Stimulated activated CD4-positive, alpha-beta T cell treated with anti-CD3 and anti-CD28 coated beads, Interleukin-4, amount 100 ng/mL, for 48 hours (primary cell): Measurements from ENCODE around the gene CCDC177.

Experiments used
- DNase-seq, 2 donors: peaks; one replicate each; pipeline ENCODE4 v3.0.0-alpha.2; 2020; ENCODE audit warnings: low read depth in 2 of 2

CCDC177 gene

GRCh38 chr14:69574263-69574953 is at the start of gene CCDC177:
TSS of gene CCDC177 (minus strand) at chr14:69574871. CDS start at chr14:69573622, 1,249 bp downstream.
- peak; percentile 60 to 75 for DNase-seq

GRCh38 chr14:69624136-69624535 is 49.5 kb upstream of the CCDC177 start:
- DNase-seq, result no peak

GRCh38 chr14:69620981-69621380 is 46.3 kb upstream of the CCDC177 start:
- DNase-seq, result no peak

DNA sequence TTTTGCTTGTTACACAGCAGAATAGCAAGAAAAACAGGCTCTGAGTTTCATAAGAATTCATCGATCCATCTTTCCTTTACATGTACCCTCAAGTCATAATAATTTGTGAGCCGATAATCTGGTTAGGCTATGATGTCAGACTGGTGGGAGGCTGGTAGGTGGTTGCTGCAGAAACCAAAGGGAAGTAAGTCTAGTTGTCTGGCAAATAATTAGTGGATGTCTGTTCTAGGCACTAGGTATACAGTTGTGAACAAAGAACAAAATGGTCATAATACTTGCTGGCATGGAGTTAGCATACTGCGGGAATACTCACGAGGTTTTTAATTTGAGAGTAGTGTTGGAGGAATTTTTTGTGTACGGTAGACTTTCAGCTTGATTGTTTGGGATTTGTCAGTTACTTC is 45.5 kb upstream of the CCDC177 start:
- no peak for DNase-seq

DNA sequence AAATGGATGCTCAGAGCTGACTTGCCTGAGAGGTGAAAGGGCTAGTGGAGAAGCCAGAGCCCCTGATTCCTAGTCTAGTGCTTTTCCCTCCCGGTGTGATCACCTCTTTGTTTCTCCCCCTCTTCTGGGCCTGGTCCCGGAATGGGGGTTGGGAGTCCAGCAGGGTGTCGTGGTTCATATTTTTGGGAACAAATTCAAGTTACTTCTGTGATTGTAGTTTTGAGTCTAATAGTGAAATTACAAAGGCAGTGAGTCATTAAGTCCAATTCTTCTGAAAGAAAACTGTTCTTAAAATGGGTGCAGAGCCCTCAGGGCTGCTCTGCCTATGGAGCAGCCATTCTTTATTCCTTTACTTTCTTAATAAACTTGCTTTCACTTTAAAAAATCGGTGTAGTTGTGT is 44.3 kb upstream of the CCDC177 start:
- DNase-seq, result no peak

- no peak for DNase-seq
These were observed 43.1 kb upstream of the CCDC177 start for GRCh38 chr14:69617796-69618195.

GRCh38 chr14:69616408-69616773 is 41.7 kb upstream of the CCDC177 start:
- DNase-seq, result no peak

DNA sequence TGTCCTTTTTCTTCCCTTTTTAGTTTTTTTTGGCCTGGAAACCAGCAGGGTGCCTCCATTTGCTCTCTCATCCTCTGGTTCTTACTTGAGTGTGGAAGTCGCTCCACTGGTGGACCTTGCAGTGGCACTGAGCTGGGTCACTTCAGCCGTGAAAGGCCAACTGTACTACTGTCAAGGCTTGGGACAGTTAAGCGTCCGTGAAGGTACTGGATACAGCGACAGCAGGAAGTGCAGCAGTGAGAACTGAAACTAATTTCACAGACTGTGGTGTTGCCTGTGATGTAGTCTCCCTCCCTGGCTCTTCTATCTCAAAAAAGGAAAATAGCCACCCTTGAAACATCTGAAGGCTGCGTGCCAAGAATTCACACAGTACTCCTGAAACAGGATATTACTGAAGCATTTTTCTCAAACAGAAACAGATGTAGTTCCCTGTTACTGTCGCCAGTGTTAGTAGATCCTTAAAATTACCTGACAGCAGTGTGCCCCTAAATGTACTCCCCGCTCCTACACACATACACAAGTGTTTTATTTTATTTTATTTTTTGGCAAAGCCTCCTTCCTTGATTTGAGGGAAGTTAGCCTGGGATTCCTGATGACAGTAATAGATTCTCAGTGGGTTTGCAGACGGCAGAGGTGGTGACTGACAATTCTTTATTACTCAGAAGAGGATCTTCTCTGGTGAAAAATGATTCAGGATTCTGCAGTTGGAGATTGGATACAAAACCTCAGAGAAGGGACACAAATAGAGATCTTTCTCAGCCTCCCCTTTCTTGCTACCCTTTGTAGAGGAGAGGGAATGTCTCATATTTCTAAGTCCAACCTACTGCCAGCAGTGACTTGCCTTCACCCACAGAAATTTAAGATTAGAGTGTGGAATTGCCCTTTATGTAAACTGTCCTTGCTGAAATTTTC is 41.1 kb upstream of the CCDC177 start:
- no peak for DNase-seq

- no peak for DNase-seq
These were observed 40.4 kb upstream of the CCDC177 start for GRCh38 chr14:69615121-69615495.

DNA sequence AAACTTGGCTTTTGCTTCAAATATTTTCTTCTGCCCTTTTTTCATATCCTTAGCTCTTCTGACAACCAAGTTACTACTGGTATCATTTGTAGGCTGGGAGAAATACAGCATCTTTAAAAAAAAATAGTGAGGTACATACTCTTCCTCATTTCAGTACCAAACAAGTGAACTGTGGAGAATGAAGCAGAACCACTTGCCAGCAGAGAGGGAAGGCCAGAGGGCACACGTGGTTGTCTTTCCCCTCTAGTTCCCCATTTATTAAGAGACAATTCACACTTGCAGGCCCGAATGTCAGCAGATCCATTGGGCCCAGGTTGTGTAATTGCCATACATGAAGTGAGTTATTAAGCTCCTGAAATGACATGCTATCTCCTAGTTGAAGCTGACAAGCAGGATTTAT is 39.9 kb upstream of the CCDC177 start:
- no peak for DNase-seq

DNA sequence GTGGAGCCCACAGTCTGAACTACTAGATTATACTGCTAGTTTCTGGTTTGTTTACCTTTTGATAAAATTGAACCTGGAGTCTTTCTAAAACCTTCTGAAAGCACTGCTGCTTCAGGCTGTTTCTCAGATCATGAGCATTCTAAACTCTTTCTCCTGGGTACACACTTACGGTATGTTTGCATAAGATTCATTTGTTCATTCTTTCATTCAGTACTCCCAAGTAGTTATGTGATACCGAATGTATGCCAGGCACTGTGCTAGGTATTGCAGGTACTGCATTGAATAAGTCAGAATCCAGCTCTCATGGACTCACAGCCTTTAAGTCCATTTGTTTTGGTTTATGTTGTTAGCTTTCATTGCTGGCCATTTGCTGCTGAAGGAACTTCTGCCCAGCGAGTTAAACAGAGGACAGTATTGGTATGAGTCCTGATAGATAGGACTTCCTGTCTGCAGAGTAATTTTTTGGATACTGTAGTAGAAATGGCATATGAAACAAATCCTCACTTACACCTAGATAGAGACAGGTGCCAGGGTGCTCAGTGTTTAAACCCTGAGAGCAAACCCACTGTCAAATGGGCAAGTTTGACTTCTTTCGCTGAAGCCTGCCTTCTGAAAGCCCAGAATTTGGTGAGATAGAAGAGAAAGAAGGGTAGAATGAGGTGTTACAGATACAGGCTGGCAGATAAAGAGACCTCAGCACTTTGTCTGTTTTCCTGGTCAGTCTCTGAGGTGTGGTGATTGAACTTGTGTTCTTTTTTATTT is 38.8 kb upstream of the CCDC177 start:
- no peak for DNase-seq

GRCh38 chr14:69612783-69613130 is 38.1 kb upstream of the CCDC177 start:
- DNase-seq, result no peak

- no peak for DNase-seq
These were observed 37.5 kb upstream of the CCDC177 start for GRCh38 chr14:69612014-69612782.

DNA sequence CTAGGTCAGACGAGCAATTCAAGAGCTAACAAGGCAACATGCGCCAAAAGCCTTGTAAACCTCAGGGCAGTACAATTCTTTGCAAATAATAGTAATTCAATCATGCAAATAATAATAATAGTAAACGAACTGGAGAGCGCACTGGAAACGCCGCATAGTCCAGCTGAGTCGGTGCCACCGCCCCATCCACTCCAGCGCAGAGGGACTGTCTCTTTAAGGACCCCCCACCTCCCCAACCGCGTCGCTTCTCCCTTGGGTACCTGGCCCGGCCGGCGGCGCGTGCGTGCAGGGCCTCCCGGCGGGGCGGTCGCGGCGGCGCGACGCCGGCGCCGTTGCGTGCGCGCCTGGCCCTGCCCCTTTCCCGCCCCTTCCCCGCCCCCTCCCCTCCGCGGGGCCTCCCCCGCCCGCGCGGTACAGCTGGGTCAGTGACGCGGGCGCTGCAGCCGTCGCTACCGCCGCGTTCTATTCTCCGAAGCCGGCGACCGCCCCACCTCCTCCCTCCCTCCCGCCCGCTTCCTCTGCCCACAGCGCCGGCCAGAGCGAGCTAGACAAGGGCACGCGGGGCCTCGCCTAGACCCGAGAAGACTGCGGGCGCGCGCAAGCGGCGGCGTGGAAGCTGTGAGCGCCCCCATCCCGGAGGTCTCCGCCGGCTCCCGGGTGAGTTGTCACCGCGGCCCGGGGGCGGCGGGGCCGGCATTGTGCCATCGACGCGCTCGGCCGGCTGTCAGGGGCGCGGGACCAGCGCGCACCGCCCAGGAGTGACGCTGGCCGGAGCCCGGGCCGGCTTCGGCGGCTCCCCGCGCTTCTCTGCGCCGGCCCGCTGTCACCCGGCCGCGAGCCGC is 36.7 kb upstream of the CCDC177 start, which contains the start of gene SUSD6:
Gene SUSD6, plus strand, starts transcription at position 425 of the 842 bp plus-strand sequence. CDS start 46,997 bp downstream, outside the sequence.
- peak; percentile 80 to 85 for DNase-seq

GRCh38 chr14:69610874-69611171 is 36.2 kb upstream of the CCDC177 start:
- DNase-seq, result no peak

- no peak for DNase-seq
These were observed 35.6 kb upstream of the CCDC177 start for GRCh38 chr14:69610020-69610873.

DNA sequence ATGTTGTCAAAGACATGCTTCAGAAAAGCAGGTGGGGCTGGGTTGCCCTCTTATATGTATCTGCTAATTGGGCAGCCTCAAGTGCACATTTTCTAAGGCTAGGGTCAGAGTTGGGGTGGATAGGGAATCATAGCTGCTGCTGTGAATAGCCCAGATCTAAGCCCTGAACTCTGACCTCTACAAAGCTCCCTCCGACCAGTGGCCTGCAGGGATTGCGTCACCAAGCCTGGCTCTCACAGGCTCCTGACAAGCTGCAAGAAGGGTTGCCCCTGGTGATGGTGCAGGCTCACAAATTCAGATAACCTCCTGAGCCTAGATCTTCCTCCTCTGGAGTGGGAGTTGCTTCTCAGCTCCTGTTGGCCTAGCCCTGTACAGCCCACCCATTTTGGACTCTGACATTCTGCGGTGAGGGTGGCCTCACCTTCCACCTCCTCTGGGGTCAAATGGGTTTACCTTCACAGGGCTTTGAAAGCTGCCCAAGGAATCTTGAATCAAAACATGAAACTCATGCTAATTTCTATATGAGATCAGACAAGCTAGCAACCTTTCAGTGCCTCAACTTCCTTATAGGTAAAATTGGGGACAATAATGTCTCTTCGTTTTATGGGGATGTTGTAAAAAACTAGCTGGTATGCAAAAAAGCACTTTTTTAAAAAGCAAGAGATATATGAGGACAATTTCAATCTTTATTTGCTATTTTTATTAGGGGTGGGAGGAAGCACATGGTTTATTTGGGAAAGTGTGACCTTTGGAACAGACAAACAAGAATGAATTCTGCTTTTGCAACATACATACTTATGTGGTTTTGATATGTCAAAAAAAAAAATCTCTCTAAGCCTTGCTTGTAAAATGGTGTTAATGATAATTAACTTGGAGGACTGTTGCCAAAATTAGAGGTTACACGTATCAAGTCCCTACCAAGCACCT is 31.9 kb upstream of the CCDC177 start:
- no peak for DNase-seq

DNA sequence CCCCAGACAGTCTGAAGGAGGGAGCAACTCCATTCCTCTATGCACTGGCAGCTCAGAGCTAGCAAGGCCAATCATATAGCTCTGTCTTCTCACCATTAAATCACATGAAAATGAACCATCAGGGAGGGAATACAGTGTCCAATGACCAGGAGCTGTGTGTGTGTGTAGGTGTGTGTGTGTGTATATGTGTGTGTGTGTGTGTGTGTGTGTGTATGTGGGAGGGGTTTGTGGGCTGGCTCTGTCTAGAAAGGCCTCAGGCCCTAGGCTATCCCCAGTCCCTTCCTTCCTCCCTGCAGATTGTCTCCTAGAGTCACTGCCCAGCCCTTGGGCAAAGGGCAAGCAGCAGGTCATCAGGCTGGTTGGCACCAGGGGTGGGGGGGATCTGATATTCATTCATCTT is 31.1 kb upstream of the CCDC177 start:
- no peak for DNase-seq
